OCI-M2 (cell line): ENCODE results near the gene PFN4.
"Not testable (repeated sequence)": the region's sequence is repeated elsewhere in the genome, so short reads cannot be mapped to it uniquely, and the experiment has no call there.

Experiments used
- DNase-seq: peaks from one replicate; lab custom pipeline; 2025; ENCODE audit not compliant: unreplicated experiment; lab: John Stamatoyannopoulos, UW

Gene PFN4

DNA sequence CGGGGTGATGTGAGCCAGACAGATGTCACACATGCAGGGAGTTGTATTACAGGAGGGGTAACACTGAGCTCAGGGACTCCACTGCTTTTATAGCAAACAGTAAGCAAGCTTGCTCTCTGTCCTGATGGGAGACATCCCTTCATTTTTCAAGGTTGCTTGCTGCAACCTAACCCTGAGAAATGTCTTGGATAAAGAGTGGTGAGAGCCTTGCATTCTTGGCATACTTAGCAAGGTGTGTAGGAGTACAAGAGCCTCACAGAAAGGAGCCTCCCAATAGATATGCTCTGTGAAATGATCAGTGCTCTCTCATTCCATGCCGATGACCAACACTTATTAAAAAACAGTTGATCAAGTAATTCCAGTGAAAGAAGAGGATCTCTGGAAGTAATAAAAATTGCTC lies 8.1 kb downstream of the PFN4 start:
- no peak for DNase-seq

DNA sequence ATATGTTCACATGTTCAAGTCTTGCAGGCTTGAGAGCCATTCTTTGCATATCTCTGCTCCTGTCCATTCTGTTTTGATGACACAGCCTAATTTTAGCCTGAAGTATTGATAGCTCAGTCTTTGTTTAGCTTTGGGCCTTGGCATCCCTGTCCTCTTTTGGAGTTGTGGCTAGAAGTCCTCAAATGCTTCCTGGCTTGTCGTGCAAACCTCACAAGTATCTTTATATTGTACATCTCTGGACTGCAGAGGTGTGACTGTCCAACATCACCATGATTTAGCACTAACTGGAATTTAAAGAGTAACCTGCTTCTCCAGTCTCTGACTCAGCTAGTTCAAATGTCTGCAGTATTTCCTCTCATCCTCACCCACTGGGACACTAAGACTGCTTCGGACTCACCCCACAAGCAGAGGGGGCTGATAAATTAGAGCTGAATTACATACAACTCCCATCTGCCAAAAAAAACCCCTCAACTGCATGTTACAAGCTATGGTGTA lies 11.7 kb downstream of the PFN4 start:
- no peak for DNase-seq

- no peak for DNase-seq
Measured at GRCh38 chr2:24110660-24111303, 12.4 kb downstream of the PFN4 start.

DNA sequence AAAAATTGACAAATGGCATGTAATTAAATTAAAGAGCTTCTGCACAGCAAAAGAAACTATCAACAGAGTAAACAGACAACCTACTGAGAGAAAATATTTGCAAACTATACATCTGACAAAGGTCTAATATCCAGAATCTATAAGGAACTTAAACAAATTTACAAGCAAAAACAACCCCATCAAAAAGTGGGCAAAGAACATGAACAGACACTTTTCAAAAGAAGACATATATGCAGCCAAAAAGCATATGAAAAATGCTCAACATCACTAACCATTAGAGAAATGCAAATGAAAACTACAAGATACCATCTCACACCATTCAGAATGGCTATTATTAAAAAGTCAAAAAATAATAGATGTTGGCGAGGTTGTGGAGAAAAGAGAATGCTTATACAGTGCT lies 13.7 kb downstream of the PFN4 start:
- DNase-seq: not testable (repeated sequence)

GRCh38 chr2:24107336-24107735 lies 15.8 kb downstream of the PFN4 start:
- no peak for DNase-seq

GRCh38 chr2:24106786-24107185 lies 16.3 kb downstream of the PFN4 start:
- DNase-seq: no peak

GRCh38 chr2:24105816-24106215 lies 17.3 kb downstream of the PFN4 start:
- DNase-seq: no peak

DNA sequence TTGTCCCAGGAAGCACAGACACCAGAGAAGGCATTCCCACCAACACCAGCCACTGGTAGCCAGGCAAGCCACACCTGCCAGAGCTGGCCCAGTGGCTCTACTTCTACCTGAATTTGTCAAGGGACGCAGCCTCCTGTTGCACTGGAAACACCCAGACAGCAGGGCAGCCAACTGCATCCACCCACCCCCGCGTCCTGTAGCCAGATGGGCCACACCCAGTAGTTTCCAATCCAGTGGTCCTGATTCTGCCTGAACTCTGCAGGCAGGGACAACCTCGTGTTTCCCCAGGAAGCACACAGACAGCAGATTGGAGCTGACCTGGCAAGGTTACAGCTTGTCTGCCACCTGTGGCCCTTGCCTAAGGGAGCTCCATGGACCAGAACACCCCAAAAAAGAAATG lies 18.2 kb downstream of the PFN4 start:
- no peak for DNase-seq

DNA sequence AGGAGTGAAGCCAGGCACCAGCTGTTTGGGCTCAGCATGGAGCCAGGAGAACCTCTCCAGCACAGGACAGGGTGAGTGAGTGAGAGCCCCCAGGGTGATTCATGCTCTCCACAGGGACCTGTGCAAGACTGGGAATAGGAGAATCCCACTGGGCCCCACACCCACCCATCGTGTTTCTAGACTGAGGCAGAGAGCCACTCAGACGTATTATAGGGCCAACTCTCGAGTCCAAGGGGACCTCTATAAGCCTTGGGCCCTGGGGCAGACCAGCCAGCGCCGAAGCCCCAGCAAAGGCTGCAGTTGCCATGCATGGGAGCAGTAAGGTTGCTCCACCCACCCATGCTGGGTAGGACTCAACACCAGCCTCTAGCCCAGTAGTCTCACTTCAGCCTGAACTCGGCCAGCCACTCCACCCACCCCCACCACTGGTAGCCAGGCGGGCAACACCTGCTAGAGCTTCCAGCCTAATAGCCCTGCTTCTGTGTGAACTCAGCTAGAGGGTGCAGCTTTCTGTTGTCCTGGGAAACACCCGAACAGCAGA lies 19.0 kb downstream of the PFN4 start:
- DNase-seq: no peak

DNA sequence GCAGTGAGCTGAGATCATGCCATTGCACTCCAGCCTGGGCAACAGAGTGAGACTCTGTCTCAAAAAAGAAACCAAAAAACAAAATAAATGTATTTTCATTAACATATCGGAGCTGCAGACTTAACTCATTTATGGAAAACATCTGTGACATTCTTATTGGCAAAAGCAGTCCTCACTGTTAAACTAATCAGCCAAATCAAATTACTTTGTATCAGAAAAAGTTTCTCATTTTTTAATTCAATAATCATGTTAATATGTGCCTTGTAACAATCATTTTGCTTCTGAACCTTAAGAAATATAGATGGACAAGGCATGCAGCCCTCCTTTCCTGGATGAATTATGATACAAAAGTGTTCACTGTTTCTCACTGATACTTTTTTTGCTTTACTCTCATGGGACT lies 20.5 kb downstream of the PFN4 start:
- no peak for DNase-seq

- no peak for DNase-seq
Measured at GRCh38 chr2:24101992-24102391, 21.1 kb downstream of the PFN4 start.

DNA sequence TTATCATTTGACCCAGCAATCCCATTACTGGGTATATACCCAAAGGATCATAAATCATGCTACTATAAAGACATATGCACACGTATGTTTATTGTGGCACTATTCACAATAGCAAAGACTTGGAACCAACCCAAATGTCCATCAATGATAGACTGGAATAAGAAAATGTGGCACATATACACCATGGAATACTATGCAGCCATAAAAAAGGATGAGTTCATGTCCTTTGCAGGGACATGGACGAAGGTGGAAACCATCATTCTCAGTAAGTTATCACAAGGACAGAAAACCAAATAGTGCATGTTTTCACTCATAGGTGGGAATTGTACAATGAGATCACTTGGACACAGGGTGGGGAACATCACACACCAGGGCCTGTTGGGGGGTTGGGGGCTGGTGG lies 22.4 kb downstream of the PFN4 start:
- DNase-seq: not testable (repeated sequence)

DNA sequence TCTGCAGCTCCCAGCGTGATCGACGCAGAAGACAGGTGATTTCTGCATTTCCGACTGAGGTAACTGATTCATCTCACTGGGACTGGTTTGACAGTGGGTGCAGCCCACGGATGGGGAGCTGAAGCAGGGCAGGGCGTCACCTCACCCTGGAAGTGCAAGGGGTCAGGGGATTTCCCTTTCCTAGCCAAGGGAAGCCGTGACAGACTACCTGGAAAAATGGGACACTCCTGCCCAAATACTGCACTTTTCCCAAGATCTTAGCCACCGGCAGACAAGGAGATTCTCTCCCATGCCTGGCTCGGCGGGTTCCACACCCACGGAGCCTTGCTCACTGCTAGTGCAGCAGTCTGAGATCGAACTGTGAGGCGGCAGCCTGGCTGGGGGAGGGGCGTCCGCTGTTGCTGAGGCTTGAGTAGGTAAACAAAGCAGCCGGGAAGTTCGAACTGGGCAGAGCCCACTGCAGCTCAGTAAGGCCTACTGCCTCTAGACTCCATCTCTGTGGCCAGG lies 27.9 kb downstream of the PFN4 start:
- not testable (repeated sequence) for DNase-seq

- DNase-seq: not testable (repeated sequence)
Measured at GRCh38 chr2:24093270-24093669, 29.9 kb downstream of the PFN4 start.

- no peak for DNase-seq
Measured at GRCh38 chr2:24088821-24089359, 34.2 kb downstream of the PFN4 start.

GRCh38 chr2:24087032-24087431 lies 36.1 kb downstream of the PFN4 start:
- DNase-seq: no peak

DNA sequence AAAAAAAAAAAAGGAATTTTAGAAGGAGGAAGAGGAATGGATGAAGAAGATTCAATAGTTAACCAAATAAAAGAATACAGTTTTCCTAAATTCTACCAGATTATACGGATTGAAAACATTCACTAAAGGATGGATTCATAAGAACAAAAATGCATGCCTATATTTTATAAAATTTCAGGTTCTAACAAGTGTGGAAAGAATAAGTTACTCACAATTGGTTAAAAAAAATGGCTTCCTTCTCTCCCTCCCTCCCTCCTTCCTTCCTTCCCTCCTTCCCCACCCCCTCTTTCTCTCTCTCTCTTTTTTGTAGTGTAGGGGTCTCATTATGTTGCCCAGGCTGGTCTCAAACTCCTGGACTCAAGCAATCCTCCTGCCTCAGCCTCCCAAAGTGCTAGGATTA lies 36.9 kb downstream of the PFN4 start:
- DNase-seq: no peak

DNA sequence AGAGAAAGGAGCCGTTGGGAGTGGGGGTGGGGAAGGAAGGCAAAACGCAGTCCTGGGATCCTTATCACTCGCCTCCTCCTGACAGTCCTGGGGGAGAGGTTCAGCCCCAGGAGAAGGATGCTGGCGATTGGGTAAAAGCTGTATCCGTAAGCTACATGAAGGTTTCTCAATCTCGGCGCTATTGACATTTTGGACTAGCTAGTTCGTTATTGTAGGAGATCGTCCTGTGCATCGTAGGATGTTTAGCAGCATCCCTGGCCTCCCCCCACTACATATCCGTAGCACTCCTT lies 38.0 kb downstream of the PFN4 start:
- DNase-seq: no peak

- peak; percentile 55 for DNase-seq
Measured at GRCh38 chr2:24084386-24085199, 38.5 kb downstream of the PFN4 start, which contains the start of gene TP53I3. Gene TP53I3 (minus strand): TSS chr2:24084834. CDS start chr2:24084326, 508 bp downstream.

GRCh38 chr2:24083567-24084385 lies 39.4 kb downstream of the PFN4 start:
- DNase-seq: peak; percentile 42
